Stimulated activated CD8-positive, alpha-beta memory T cell treated with anti-CD3 and anti-CD28 coated beads, Interleukin-7, amount 100 ng/mL, for 24 hours (primary cell): ENCODE results near the gene ZNF830.
A peak's percentile ranks its signal among the peaks of the same experiment; 100 is the strongest.
"Not testable (repeated sequence)": the region's sequence is repeated elsewhere in the genome, so short reads cannot be mapped to it uniquely, and the experiment has no call there.

Source experiments
- DNase-seq: peaks from one replicate; pipeline ENCODE4 v3.0.0-alpha.2; 2020; ENCODE audit warnings: low read depth

Gene ZNF830, protein sequence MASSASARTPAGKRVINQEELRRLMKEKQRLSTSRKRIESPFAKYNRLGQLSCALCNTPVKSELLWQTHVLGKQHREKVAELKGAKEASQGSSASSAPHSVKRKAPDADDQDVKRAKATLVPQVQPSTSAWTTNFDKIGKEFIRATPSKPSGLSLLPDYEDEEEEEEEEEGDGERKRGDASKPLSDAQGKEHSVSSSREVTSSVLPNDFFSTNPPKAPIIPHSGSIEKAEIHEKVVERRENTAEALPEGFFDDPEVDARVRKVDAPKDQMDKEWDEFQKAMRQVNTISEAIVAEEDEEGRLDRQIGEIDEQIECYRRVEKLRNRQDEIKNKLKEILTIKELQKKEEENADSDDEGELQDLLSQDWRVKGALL

DNA sequence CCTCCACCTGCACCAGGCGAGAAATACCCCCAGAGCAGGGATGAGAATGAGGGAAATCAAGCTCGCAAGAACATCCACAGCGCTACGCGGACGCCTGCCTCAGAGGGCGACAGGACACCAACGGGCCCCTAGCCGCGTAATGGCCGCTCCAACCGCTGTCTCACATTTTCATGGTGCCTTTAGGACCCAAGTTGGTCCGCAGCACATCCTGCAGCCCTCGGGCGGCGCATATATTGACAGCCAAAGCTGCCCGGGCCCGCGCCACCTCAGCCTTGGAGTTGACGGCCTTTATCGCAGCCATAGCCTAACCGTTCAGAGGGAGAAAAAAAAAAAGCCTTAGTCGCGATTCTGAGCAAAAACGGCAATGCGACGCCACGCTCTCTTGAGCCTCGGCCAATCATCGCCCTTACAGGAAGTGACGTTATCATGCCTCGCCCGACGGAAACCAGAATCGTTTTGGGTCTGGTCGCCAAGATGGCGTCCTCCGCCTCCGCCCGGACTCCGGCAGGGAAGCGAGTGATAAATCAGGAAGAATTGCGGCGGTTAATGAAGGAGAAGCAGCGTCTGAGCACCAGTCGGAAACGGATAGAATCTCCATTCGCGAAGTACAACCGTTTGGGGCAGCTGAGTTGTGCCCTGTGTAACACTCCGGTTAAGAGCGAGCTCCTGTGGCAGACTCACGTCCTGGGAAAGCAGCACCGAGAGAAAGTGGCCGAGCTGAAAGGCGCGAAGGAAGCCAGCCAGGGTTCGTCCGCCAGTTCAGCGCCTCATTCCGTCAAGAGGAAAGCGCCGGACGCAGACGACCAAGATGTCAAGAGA is at the start of gene ZNF830, which contains the start of gene CCT6B:
Gene ZNF830 (plus strand): TSS at position 448 of the 819 bp plus-strand sequence. CDS start 27 bp downstream, at position 475.
Gene CCT6B (minus strand): TSS at position 368 of the 819 bp plus-strand sequence. CDS start 67 bp downstream, at position 301.
- peak; percentile 78 for DNase-seq

DNA sequence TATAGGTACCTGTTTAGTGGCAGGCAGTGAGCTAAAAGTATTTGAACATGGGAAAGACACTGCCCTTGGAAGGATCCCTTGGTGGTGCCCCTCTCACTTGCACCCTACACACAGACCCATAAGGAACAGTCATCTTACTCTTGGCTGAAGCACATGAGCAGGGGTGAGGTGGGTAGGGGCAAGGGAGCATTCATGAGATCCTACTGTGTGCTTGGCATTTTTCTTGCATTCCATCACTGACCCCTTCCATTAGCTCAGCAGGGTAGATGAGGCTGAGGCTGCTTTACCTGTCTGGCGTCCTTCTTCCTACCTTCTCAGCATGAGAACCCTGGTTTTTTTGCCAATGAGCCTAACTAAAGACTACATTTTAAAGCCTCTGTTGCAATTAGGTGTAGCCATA is 48.3 kb upstream of the ZNF830 start:
- no peak for DNase-seq

DNA sequence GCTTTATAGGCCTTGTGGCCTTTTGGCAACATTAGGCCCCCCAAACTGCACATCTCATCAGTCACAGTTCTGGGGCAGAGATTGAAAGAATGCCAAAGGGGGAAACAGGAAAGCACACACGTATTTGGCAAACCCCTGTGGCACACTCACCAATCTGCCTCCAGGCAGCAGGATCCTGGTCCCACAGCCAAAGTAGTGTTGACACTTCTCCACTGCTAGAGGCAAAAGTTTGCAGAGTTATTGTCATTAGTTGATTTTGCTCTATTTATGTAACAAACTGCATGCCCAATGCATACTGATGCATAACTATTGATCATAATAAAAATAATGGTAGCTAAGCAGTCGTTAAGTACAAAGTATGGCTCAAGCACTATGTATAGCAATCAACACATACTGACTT is 45.2 kb upstream of the ZNF830 start:
- no peak for DNase-seq

DNA sequence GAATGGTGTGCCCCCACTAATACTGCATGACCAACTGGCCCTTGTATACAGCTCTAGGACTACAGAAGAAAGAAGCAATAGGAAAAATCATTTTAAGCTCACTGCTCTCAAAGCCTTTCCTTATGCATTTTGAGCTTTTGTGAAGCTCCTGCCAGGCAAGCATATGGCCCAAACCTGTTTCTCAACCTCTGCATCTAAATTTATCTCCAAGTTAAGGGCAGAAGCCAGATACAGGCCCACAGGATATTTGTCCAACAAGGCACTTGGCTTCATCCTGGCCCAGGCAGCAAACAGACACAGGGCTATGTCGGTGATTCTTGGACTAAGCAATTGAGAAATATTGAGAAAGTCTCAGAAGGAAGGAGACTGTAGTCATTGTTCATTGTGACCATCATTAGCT is 44.0 kb upstream of the ZNF830 start:
- no peak for DNase-seq

DNA sequence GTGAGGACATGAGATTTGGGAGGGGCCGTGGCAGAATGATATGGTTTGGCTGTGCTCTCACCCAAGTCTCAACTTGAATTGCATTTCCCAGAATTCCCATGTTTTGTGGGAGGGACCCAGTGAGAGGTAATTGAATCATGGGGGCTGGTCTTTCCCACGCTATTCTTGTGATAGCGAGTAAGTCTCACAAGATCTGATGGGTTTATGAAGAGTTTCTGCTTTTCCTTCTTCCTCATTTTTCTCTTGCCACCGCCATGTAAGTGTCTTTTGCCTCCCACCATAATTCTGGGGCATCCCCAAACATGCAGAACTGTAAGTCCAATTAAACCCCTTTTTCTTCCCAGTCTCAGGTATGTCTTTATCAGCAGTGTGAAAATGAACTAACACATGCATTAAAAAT is 40.7 kb upstream of the ZNF830 start:
- no peak for DNase-seq

DNA sequence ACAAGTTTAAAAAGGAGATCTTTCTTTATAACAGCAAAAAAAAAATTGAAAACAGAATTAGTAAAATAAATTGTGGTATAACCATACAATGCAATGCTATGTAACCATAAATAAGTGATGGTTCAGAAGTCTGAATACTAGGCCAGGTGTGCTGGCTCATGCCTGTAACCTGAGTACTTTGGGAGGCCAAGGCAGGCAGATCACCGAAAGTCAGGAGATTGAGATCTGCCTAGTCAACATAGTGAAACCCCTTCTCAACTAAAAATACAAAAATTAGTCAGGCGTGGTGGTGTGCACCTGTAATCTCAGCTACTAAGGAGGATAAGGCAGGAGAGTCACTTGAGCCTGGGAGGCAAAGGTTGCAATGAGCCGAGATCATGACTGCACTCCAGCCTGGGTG is 34.7 kb upstream of the ZNF830 start:
- DNase-seq, result no peak

DNA sequence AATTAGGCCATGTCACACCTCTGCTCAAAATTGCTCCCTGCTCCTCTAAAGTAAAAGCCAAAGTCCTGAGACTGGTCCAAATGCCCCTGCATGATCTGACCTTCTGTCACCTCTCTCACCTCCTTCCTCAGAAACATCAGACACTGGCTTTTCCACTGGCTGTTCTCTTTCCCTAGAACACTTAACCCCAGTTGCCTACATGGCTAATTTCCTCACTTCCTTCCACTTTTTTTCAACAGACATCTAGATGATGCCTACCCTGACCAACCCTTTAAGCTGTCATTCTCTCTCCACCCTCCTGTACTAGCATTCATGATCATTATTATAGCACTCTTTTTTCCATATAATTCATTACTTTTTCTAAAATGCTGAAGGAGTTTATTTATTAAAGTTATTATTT is 31.1 kb upstream of the ZNF830 start:
- no peak for DNase-seq

DNA sequence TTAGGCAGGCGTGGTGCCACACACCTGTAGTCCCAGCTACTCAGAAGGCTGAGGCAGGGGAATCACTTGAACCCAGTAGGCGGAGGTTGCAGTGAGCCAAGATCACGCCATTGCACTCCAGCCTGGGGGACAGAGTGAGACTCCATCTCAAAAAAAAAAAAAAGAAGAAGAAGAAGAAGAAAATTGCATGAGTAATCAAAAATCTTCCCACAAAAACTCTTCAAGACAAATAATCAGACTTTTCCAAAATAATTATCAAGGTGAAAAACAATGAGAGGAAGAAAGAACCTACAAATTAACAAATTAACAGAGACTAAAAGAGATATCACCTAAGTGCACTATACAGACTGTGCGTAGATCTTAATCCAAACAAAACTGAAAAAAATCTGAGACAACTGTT is 10.6 kb upstream of the ZNF830 start:
- DNase-seq, result not testable (repeated sequence)

DNA sequence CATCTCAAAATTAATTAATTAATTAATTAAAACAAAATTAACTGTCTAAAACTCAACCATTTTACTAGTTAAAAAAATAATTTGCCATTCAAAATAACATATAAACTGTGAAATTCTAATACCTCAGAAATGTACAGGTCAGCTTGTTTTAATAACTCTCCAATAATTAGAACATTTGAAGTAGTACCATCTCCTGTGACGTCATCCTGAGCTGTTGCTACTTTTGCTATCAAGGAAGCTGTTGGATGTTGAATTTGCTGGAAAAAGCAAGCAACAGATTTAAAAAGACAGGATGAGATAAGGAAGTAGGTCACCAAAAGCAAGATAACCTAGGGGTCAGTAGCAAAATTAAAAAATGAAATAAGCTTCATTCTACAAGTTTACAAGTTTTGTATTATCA is 2.9 kb upstream of the ZNF830 start:
- no peak for DNase-seq

DNA sequence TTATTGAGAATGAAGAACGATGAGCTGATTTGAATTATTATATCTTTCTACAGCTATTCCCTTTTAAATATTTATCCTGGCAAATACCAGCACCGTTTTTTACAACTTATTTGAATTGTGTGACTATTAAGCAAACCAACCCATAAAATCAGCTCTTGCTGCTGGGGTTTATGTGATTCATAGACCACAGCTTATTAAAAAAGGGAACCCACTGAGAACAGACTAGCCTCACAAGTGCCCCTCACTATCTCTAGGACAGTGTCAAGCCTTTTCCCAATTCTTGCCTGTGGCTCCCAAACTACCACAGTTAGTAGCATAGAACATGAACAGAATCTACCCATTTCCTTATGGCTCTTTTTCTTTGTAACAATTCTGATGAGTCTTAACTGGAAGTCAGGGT is 12.8 kb downstream of the ZNF830 start:
- no peak for DNase-seq

DNA sequence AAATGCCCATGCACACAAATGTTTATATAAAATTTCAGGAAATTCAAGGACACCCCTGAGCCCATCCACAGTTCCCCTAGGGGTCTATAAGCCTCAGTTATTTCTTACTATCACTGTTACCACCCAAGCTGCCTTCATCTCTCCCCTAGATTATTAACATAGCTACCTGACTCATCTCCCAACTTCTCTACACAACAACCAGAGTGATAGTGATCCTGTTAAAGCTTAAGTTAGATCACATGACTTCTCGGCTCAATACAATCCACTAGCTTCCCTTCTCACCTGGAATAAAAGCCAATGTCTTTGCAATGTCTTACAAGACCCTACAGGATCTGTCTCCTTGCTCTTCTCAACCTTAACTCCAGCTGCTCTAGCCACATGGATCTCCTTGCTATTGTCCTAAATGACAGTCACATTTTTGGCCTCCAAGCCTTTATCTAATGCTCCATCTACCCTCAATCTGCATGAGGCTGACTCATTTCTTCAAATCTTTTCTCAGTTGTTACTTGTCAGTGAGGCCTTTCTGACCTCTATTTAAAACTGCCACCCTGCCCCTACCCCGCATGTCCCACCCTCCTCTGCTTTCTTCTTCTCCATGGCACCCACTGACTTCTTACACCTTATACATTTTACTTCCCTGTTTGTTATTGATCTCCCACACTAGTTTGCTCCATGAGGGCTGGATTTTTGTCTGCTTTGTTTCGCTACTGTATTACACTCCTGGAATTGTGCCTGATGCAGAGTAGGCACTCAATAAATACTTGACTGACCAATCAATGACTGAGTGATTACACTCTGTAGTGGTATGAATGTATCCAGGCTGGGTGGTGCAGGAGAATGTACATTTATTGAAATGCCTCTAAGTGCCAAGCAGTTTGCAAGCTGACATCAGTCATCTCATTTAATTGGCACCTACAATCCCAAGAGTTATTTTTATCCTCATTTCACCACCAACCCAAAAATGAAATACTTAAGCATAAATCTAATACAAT is 13.8 kb downstream of the ZNF830 start:
- no peak for DNase-seq

DNA sequence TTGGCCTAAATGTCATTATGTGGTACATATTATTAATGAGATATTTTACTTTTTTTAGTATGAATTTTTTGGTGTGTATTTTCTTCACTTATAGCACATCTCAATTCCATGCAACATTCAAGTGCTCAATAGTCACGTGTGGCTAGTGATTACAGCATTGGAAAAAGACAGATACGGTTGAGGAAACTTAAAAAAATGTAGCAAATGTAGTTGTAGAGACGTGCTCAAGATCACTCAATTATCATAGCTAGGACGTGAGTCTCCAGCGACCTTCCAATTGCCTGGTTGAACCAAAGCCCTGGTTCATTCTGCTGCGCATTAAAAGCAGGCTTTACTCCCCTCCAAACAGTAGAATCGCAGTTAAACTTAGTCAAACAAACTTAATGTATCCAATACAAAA is 17.8 kb downstream of the ZNF830 start:
- no peak for DNase-seq

DNA sequence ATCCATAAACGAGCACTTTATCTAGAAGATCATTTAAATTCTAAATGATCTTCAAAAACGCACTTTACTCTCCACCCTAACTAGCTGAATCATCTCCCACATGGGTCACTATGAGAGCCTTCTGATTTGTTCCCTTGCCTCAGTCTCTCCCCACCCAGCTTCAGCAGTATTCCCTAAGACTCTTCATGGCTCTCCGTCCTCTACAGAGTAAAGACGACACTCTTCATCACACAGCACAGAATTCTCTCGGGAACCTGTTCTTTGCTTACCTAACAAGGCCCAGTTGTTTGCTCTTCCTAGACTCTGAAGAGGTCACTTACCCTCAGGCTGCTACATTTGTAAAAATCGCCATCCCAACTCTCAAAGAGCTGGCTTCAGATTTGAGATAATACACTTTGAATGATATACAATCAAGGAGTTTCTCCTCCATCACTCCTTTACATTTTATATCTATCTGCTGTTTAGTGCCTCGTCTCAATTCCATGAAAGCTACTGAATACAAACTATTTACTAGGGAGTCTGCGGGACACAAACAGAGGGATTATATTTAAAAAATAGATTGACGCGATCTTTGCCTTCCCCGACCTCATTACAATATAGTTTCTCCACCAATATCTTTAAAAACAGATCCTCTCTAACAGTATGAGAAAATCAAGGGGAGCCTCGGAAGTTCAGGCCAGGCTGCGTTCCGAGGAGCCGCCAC is 18.5 kb downstream of the ZNF830 start:
- no peak for DNase-seq

DNA sequence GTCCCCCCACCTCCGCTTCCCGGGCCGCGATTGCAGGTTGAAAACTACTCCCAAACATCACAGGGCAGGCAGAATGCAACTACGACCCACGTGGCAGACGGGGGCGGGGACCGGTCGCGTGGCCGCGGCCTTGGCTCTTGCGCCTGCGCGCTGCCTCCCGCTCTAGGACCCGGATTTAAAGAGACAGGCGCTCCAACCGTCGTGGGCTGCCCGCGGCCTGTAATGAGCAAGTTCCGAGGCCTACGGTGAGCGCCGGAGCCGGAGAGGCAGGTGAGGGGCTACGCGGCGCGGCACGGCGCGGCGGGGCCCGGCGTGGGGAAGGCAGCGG is 19.0 kb downstream of the ZNF830 start, which contains the start of gene LIG3:
Gene LIG3 (plus strand): TSS at position 160 of the 328 bp plus-strand sequence. CDS start 2,494 bp downstream, outside the sequence.
- peak; percentile 90 for DNase-seq

DNA sequence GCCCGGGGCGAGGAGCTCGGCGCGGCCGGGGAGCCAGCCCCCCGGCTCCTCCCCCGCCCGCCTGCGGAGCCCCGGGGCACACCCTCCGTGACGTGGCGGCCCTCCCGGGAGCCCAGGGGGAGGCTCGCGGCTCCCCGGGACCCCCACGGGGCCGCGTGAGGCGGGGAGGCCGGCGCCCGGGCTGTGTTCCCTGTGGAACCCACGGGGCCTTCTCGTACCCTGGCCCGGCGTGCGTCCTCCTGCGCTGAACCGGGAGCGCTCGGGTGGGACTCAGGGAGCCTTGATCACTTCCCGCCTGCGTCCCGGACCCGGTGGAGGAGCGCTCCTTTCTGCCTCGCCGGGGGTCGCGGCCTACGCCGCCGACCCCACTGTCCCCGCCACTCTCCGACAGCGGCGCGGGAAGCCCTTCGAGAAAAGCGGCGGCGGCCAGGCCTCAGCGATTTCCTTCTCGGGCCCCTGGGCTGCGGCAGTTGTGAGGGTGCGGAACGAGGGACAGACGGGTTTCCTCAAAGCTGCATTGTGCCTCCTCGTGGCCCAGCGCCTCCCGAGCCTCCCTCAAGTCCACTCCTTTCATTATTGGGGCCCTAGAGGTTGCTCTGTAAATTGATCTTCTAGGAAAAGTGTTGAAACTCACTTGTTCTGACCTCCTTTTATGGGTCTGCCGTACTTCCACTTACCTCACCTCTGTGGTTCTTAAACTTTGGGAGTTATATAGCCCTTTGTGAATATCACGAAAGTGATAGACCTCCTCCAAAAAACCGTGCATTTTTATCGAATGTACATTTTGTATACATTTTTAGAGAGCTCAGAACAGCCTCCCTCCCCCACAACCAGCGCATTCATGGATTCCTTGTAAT is 19.6 kb downstream of the ZNF830 start:
- peak; percentile 55 for DNase-seq

DNA sequence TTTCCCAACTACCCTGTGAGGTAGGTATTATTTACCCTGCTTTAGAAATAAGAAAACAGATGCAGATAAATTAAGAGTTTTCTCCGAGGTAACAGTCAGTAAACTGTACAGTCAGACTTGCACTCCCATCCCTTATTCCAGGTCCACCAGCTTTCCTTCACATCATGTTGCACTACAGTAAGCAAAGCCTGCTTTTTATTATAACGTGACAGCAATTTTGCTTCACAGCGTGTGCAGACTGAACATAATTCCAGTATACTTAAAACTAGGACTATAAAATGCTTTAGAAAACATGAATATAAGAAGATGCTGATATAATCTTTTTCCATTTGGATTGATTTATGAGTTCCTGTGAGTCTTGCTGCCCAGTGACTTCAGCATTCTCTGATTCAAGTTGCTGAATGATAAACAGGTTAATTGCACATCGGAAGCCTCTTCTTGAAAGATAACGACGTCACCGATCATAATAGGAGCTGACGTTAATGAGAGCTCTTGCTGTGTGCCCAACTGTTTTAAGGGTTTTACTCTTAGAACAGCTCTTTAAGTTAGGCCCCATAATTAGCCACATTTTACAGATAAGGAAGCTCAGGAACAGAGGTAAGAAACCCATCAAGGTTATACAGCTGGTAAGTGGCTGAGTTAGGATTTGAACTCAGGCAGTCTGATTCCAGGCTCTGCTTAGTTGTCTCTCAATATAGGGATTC is 20.4 kb downstream of the ZNF830 start:
- no peak for DNase-seq

DNA sequence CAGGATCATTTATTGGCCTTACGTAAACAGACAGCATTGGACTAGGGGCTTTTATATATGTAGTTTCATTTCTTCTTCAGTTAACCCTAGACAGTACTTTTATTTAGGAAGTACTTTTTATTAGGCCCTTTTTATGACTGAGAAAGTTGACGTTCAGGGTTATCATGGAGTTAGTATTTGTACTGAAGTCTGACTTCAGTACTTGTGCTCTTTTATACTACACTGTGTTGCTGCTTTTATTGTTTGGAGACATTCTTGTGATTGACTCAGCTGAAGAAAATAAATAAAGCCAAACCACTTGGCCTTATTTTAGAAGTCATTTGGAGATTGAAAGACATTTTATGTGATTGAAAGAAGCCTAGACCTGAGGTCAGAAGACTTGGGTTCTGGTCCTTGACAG is 25.9 kb downstream of the ZNF830 start:
- no peak for DNase-seq

DNA sequence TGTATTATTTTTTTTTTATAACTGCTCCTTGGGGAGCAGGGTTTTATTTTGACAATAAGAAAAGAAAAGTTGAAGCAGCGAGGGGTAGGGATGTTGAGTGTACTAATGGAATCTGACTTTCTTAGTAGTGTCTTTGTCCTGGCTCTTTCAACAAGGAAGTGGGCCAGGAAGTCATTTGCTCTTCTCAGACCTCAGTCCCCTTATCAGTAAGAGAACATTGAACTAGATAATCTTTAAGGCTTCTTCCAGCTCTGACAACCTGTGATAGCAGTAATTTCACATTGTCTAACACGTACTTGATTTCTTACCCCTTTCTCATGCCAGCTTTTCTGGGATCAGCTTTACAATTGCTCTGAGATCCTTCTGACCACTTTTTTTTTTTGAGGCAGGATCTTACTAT is 27.3 kb downstream of the ZNF830 start:
- DNase-seq, result no peak

DNA sequence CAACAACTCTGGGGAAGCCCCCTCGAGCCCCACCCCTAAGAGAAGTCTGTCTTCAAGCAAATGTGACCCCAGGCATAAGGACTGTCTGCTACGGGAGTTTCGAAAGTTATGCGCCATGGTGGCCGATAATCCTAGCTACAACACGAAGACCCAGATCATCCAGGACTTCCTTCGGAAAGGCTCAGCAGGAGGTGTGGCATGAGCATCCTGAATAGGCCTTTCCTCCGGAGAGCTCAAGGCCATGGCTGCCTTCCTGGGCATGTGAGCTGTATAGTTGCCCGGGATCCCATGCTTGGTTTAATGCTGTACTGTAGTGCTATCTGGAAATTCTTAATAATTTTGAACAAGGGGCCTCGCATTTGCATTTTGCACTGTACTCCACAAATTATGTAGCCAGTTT is 28.1 kb downstream of the ZNF830 start:
- DNase-seq, result no peak

DNA sequence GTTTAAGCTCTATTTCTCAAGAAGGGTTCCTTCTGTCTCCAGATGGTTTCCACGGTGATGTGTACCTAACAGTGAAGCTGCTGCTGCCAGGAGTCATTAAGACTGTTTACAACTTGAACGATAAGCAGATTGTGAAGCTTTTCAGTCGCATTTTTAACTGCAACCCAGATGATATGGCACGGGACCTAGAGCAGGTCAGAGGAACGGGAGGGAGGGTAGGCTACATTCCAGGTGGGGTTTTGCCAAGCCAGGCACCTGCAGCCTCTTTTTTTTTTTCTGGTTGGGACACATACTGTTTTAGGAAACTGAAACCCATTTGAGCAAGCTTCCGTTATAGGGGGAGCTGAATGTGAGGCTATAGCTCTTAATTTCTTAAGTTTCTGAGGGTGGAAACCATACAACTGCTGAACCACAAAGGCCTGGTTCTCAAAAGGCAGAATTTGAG is 29.6 kb downstream of the ZNF830 start:
- DNase-seq, result no peak
